ENCODE data around the gene POU2AF1.

The POU2AF1 gene

DNA sequence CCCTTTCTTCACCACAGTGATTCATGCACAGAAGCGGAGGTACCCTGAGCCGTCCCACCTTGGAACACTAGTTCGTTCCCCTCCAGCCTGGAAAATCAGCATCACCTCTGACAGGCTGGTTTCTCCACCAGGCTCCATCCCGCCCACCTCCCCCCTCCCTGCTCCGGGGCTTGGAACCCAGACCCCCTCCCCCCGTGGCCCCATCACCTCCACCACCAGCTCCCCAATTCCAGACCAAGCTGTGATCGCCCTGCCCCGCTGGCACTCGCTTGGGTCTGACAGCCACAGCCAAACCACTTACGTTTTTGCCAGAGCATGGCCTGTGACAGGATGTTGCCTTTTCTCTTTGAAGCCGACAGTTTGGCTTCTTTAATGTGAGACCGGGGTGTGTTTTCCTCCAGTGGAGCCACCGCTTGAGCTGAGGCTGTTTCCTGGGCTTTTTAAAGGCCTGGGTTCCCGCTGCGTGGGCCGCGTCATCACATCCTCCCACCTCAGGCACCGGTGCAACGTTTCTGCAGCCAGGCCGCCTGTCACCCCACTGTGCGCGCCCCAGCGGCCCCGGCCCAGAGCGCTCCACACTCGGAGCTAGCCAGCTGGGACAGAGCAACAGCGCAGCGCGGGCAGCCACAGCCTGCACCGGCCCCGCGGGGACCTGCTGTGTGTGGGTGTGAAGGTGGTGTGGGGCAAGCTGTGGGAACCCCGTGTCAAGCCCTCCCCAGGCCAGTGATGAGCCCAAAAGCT is at the start of gene POU2AF1:
POU2AF1 (minus strand) TSS at position 415 of the 741 bp plus-strand sequence; CDS start at position 317, 98 bp downstream.
- no peak for DNase-seq

- no peak for DNase-seq
These were observed 49.2 kb upstream of the POU2AF1 start for GRCh38 chr11:111428113-111428876.

DNA sequence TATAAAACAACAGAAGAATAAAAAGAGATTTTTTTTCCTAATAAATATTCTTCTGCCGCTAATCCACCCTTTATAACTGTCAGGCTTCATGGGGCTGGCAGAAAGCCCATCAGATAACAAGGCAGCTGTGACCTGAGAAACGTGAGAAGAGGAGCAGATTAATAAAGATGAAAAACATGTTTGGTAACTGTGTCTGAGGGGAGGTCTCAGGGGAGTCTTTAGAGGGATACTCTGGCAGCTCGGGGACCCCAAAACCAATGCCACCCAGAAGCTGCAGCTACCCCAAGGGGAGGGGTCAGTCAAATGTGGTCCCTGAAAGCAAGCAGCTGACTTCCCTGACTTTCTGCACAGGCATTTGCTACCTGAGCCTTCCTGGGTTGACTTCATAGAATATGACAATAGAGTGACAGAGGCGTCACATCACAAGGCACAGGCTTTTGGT is 48.4 kb upstream of the POU2AF1 start:
- DNase-seq: no peak

GRCh38 chr11:111426617-111427016 is 47.5 kb upstream of the POU2AF1 start:
- no peak for DNase-seq

DNA sequence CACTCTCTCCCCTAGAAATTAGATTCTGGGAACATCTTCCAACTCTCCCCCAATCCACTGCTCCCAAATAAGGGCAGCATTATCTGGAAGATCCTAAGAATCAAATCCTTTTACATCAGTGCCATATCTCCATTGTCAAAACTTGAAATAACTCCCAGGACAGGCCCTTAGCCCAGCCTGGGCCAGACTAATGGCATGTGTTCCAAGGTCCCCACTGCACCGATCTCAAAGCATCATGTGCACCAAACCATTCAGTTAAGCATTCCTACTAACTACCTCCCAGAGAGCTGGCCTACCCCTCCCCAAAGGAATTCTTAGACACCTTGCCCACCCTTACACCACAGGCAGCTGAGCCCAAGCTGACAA is 44.2 kb upstream of the POU2AF1 start:
- no peak for DNase-seq

DNA sequence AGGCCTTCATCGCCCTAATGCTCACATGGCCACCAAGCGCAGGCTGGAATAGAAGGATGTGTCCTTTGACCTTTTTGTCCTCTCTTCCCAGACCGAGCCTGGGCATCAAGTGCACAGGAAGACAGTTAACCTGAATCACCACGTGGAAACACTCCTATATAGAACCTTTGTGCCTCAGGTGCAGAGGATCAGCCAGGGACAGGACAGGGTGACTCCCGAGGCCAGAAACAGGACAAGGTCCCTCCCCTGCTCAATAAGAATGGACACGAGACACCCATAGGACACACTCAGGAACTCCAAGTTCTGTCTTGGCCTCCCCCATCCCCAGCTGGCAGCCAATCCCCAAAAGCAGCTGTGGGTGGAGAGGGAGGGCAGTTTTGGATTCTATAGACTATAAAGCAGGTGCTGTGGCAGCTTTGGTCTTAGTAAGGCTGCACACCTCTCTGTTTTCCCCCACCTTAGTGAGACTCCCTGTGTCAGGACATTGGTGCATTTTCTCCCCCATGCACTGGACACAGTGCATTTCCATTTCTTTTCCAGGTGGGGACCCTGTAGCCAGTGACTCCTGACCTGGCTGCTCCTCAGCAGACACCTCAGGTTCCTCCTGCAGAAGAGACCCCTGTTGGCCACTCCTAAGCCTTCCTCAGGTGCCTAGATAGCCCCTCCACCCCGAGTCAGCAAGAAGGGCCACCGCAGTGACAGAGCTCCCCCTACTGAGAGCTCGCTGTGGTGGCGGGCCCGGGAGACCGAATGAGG is 43.6 kb upstream of the POU2AF1 start:
- no peak for DNase-seq

DNA sequence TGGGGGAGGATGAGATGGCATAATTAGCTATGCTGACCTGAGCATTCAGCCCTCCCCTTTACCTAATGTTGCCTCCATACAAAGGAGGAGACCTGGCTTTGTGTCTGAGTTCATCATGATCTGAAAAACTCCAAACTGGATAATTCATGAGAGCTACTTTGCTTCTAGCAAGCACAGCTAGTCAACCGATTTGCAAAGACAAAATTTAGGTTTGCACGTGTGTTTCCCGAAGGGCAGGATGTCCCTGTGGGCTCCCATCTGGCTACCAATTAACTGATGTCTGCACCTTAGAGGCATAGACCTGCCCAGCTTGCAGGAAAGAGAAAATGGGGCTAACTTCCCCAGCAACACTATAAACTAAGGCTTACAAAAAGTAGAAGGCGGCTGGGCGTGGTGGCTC is 42.2 kb upstream of the POU2AF1 start:
- no peak for DNase-seq

GRCh38 chr11:111419641-111420327 is 40.7 kb upstream of the POU2AF1 start:
- DNase-seq: peak; percentile 19 to 39

GRCh38 chr11:111419181-111419580 is 40.1 kb upstream of the POU2AF1 start:
- no peak for DNase-seq

DNA sequence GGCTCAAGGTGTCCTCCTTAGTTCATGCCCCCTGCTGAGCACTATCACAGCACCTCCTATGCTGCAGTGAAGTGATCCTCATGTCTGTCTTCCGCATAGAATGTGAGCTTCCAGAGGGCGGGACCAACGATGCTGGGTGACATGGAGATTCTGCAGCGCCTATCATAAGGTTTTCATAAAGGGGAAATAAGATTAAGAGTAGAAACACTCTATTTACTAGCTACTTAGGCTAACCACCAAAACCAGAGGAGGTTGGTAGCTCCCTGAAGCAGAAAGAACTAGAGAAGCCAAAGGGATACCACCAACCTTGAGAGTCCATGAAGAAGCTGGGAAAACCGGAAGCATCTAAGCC is 39.3 kb upstream of the POU2AF1 start:
- DNase-seq: no peak

- no peak for DNase-seq
These were observed 38.8 kb upstream of the POU2AF1 start for GRCh38 chr11:111417766-111418435.

DNA sequence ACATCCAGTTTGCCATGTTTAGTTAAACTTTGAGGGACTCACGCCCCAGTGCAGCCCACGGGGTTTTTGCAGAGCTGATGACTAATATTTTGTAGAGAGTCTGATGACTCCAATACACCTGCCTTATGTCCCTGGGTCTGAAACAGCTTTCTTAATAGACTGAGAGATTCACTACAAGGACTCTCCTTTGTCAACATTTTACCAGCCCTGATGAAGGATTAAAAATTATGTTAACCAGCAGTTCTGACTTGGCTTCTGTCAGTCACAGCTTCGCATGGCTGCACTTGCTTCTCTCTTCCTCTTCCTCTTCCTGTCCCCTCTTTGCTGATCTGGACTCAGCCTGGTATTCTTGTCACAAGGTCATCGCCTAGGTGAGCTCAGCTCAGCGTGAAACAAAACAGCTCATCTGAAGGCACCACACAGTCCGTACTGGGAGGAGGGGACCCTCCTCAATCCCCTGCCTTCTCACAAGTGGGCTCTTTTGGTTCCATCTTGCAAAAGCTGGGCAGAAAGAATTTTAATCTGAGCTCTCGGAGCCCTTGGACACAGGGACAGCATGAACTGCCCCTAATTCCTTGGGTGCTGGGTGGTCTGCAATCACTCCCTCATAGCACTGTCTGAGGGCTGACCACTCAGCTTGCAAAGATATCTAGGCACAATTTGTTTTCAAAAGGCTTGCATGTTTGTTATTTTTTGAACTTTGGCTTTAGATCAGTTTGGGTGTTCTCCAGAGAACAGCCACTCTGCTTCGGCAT is 38.1 kb upstream of the POU2AF1 start:
- no peak for DNase-seq

GRCh38 chr11:111416231-111416960 is 37.3 kb upstream of the POU2AF1 start:
- DNase-seq: no peak

- no peak for DNase-seq
These were observed 35.9 kb upstream of the POU2AF1 start for GRCh38 chr11:111414936-111415335.

DNA sequence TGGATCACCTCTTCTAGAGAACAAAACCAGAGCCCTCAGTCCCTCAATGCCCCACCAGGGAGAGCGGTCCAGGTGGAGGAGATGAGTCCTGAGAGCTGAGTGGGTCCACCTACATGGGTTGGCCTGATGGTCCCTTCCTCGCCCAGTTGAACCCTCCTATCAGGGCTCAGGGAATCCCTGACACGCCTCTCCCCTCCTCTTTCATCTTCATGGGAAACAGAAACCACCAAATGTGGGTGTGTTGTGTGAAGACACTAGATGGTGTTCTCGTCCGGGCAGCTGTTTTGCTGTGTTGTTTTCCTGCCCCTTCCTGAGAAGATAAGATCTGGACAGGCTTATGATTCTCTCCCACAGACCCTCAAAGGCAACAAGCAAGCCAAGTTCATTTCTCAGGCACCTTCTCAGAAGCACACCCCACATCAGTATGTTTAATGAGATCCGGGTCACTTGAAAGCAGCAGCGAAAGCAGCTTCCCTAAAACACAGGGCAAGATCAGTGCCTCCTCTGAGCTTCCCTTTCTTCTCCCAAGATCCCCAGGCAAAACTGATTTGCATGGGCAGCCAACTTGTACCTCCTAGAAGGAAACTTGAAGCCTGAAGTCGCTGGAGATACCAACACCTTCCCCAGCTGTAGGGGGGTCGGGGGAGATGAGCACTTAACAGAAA is 35.3 kb upstream of the POU2AF1 start:
- no peak for DNase-seq

GRCh38 chr11:111413849-111414248 is 34.8 kb upstream of the POU2AF1 start:
- no peak for DNase-seq

DNA sequence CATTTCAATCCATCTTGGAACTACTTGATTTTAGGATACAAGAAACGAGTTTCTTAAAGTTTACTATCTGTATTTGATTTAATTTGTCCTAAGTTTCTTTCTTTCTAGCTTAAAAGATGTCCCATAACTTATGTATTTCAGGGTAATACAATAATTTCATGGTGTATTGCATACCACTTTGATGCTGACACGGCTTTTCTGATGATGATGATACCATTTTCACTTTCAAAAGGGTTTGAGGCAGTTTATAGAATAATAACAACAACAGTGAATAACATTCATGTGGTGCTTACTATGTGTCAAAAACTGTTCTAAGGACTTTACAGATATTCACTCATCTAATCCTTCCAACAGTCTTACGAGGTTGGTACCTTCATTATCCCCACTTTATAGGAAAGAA is 33.2 kb upstream of the POU2AF1 start:
- DNase-seq: no peak

DNA sequence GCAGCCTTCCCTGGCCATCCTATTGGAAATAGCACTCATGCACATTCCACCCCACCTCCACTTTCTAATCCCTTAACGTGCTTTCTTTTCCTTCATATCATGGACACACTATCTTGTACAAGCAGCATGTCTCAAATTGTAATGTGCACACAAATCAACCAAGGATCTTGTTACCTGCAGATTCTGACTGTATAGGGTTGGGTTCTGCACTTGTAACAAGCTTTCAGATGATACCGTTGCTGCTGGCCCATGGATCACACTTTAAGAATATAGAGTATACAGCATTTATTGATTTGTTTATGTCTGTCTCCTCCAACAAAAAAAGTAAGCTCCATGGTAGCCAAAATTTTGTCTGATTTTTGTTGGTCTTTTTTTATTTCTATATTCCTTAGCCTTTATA is 32.4 kb upstream of the POU2AF1 start:
- DNase-seq: no peak

GRCh38 chr11:111410951-111411350 is 31.9 kb upstream of the POU2AF1 start:
- no peak for DNase-seq

GRCh38 chr11:111409915-111410314 is 30.8 kb upstream of the POU2AF1 start:
- no peak for DNase-seq

Measured in cerebellar nuclear complex (tissue), 1 donor.